ENCODE data around the gene HEY2. TPM values are rescaled to one million over a fixed set of nuclear protein-coding genes. Genes with fewer than 3 reads are reported as not detected.
A peak's percentile ranks its signal among the peaks of the same experiment; 100 is the strongest.

The HEY2 gene
- total and polyA plus RNA-seq, 10 of the 15 experiments (the other 5 are each of a cell fraction or from before 2014, with no cell fraction given): 0.01 to 0.32 (median 0.08) TPM; not detected in 4

GRCh38 chr6:125790358-125791150 is 41.1 kb downstream of the HEY2 start, which contains the start of gene NCOA7 (continued):
- TF ChIP-seq NFXL1 (IDR thresholded peaks at IDR 0.05; ENCODE audit: borderline replicate concordance) (peak; percentile 97), RB1 (IDR thresholded peaks at IDR 0.05; ENCODE audit: borderline replicate concordance) (peak; percentile 80; the same call in 1 of the 2 replicates), FOXK2 (IDR thresholded peaks at IDR 0.05) (no peak), NR2C1 (IDR thresholded peaks at IDR 0.05) (0 out of 2 replicates have a peak, but pooled peaks have one; percentile 15), CREB1 (IDR thresholded peaks at IDR 0.05; ENCODE audit: low read depth) (0 out of 2 replicates have a peak, but pooled peaks have one; percentile 28), NR2F1 (conservative IDR thresholded peaks at IDR 0.05) (peak; percentile 68; the same call in 1 of the 2 replicates), SMARCA5 (IDR thresholded peaks at IDR 0.05) (peak; percentile 72; the same call in 1 of the 2 replicates), CBFB (IDR thresholded peaks at IDR 0.05; ENCODE audit: low read depth) (no peak)
- TF ChIP-seq, protein P1, sequence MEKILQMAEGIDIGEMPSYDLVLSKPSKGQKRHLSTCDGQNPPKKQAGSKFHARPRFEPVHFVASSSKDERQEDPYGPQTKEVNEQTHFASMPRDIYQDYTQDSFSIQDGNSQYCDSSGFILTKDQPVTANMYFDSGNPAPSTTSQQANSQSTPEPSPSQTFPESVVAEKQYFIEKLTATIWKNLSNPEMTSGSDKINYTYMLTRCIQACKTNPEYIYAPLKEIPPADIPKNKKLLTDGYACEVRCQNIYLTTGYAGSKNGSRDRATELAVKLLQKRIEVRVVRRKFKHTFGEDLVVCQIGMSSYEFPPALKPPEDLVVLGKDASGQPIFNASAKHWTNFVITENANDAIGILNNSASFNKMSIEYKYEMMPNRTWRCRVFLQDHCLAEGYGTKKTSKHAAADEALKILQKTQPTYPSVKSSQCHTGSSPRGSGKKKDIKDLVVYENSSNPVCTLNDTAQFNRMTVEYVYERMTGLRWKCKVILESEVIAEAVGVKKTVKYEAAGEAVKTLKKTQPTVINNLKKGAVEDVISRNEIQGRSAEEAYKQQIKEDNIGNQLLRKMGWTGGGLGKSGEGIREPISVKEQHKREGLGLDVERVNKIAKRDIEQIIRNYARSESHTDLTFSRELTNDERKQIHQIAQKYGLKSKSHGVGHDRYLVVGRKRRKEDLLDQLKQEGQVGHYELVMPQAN (conservative IDR thresholded peaks at IDR 0.05): peak; percentile 80
